ENCODE measurements around the gene TRIM33. TPM values are rescaled to one million over a fixed set of nuclear protein-coding genes. Genes with fewer than 3 reads are reported as not detected.
"Not testable (repeated sequence)": the region's sequence is repeated elsewhere in the genome, so short reads cannot be mapped to it uniquely, and the experiment has no call there.

The TRIM33 gene
- total RNA-seq, 2 experiments from 2014 or later = 43.8 to 45.6 TPM

DNA sequence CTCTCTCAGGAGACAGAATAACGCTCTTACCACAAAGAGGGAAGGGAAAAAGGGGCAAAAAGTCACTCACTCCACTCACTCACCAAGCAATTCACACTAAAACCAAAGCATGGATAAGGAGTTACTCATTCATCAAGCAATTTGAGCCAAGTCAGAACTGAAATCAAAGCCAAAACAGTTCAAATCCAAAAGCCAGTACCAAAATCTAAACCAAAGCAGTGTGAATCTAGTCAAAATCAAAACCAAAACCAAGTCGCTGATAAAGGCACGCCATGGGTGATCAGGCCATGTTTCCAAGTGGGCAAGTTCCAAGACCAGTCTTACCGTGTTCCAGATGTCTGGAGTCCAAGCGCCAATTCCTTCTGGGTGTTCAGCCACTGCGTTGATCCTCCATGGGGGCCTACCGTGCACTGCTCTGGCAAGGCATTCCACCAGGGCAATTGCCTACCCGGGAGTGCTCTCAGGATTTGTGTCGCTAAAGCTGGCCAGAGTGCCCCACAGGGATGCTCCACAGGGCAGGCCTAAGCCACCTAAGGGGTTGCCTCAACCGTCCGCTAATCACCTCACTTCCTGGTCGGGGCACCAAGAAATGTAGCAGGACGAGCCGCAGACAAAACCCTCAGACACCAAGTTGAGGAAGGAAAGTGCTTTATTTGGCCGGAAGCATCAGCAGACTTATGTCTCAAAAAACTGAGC lies 142.3 kb downstream of the TRIM33 start:
- no peak overlapping the region for H3K4me3 Mint-ChIP-seq
- no peak for DNase-seq
- H3K4me1 Mint-ChIP-seq = peaks cover 1% of the 10 kb centered on the region
- peaks cover 8% of the 10 kb centered on the region for H3K27me3 Mint-ChIP-seq
- no peak for ATAC-seq (ENCODE audit: low read depth)
- POLR2A ChIA-PET = no interaction called here
- H3K27ac Mint-ChIP-seq = no peak overlapping the region
- peaks cover 6% of the 10 kb centered on the region for H3K9me3 Mint-ChIP-seq
- H3K36me3 Mint-ChIP-seq = no peaks in the 10 kb centered on the region

DNA sequence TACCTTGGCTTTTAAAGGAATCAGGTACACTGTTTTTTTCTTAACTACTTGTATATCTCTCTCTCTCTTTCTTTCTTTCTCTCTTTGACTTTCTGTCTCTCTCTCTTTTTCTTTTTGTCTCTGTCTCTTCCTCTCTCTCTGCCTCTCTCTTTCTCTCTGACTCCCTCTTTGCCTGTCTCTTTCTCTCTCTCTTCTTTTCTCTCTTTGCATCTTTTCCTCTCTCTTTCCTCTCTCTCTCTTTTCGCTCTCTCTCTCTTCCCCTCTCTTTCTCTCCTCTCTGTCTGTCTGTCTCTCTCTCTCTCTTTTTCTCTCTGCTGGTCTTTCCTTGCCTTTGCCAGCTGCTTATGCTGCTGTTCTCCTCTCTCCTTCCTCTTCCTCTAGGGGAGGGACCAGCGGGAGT lies 143.2 kb downstream of the TRIM33 start:
- no peak for ATAC-seq (ENCODE audit: low read depth)
- Mint-ChIP-seq H3K4me3 (no peak overlapping the region), H3K36me3 (no peaks in the 10 kb centered on the region), H3K27me3 (peaks cover 8% of the 10 kb centered on the region), H3K9me3 (peaks cover 14% of the 10 kb centered on the region), H3K4me1 (peaks cover 1% of the 10 kb centered on the region), H3K27ac (peak overlapping the region; percentile 44)
- no peak for DNase-seq
- POLR2A ChIA-PET = no interaction called here

DNA sequence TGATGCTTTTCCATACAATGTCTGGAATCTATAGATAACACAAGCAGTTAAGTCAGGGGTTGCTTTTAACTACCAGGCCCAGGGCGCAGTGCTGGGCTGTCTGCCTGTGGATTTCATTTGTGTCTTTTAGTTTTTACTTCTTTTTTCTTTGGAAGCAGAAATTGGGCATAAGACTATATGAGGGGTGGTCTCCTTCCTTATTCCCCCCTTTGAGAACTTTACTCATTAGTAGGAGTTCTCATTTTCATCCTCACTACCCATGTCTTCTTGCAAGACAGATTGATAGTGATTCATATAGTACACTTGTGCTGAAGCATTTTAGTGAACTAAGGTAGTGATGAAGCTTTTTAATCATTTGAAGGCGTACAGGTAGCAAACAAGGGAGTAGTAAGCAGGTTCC lies 147.8 kb downstream of the TRIM33 start:
- H3K36me3 Mint-ChIP-seq; H3K4me3 Mint-ChIP-seq; H3K27me3 Mint-ChIP-seq; H3K4me1 Mint-ChIP-seq; H3K27ac Mint-ChIP-seq; DNase-seq; ATAC-seq (ENCODE audit: low read depth): not testable (repeated sequence)
- peaks cover 11% of the 10 kb centered on the region for H3K9me3 Mint-ChIP-seq
- POLR2A ChIA-PET = interaction anchor here (0.5 kb wide), 1 partner anchor 25 kb away, joined by 3 read pairs; no protein-coding TSS in a partner anchor

DNA sequence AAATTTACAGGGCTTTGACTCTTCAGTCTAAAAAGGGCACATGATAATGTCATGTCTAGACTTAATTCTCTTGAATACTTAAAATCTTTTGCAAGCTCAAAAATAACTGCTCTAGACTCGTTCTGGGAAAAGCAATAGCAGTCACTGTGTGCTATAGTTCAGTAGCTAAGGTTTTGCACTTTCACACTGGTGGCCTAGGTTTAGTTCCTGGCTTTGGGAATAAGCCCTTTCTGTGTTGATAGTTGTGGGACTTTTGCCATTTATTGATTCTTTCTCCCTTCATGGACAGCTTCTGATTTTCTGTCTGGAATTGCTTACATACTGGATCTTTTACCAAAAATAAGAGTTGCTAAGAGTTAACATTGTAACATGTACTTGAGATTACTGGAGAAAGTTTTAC lies 151.2 kb downstream of the TRIM33 start:
- H3K4me3 Mint-ChIP-seq = no peak overlapping the region
- H3K27me3 Mint-ChIP-seq = peaks cover 4% of the 10 kb centered on the region
- no peak for DNase-seq
- POLR2A ChIA-PET = no interaction called here
- H3K9me3 Mint-ChIP-seq = peaks cover 13% of the 10 kb centered on the region
- ATAC-seq (ENCODE audit: low read depth) = no peak
- no peaks in the 10 kb centered on the region for H3K36me3 Mint-ChIP-seq
- no peak overlapping the region for H3K27ac Mint-ChIP-seq
- H3K4me1 Mint-ChIP-seq = no peaks in the 10 kb centered on the region

DNA sequence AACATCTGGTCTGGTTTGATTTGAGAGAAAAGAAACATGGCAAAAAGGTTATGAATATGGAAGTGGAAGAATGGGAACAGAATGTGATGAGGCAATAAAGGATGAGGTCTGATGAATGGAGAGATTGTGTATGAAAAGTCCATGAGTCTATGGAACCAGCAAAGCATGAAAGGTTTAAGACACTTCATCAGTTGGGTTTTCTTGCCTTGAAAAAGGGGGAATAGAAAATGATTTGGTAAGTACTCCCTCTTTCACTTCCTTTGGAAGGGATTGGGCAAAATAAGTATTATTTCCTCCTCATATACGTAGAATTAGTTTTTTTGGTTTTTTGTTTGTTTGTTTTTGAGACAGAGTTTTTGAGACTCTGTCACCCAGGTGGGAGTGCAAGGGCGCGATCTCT lies 155.8 kb downstream of the TRIM33 start:
- Mint-ChIP-seq H3K27ac (no peak overlapping the region), H3K9me3 (peaks cover 2% of the 10 kb centered on the region), H3K36me3 (no peaks in the 10 kb centered on the region), H3K4me1 (no peaks in the 10 kb centered on the region), H3K27me3 (peaks cover 4% of the 10 kb centered on the region), H3K4me3 (no peak overlapping the region)
- no peak for DNase-seq
- no peak for ATAC-seq (ENCODE audit: low read depth)
- POLR2A ChIA-PET = no interaction called here

DNA sequence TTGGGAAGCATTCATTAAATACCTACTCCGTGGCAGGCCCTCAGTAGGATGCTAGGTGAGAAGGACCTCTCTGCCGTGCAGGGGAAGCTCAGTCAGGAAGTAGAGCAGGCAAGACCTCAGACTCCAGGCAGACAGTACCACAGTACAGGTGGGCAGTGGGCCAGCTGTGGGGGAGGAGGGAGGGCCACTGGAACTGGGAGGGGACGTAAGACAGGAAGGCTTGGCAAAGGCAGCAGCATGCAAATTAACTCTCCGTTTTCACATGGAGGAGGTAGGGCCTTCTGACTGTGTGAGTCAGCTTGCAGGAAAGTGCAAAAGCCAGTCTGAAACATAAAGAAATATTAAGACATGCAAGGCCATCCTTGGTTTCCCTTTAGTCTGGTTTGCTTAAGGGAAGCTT lies 157.7 kb downstream of the TRIM33 start:
- H3K27ac Mint-ChIP-seq = no peak overlapping the region
- H3K9me3 Mint-ChIP-seq = peaks cover 2% of the 10 kb centered on the region
- ATAC-seq (ENCODE audit: low read depth) (no peak), DNase-seq (no peak)
- H3K27me3 Mint-ChIP-seq = no peaks in the 10 kb centered on the region
- H3K4me3 Mint-ChIP-seq = no peak overlapping the region
- POLR2A ChIA-PET = no interaction called here
- no peaks in the 10 kb centered on the region for H3K4me1 Mint-ChIP-seq
- no peaks in the 10 kb centered on the region for H3K36me3 Mint-ChIP-seq

DNA sequence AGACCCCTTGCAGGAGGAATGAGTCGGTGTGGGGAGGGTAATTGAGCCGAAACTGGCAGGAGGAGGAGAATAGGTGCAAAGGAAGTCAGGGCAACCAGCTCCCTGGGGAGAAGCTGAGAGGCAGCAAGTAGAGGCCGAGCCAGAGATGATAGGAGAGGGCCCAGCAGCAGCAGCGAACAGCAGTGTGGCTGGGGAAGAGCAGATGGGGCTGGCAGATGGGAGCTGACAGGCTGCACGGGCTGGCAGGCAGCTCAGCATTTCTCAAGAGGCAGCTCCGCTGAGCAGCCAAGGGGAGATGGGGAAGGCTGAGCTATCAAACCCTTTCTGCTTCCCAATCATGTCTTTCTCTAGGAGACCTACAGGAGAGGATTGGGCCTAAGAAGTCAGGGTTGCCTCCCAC lies 158.2 kb downstream of the TRIM33 start:
- Mint-ChIP-seq H3K4me1 (no peaks in the 10 kb centered on the region), H3K27ac (no peak overlapping the region), H3K36me3 (no peaks in the 10 kb centered on the region), H3K4me3 (no peak overlapping the region), H3K9me3 (peaks cover 2% of the 10 kb centered on the region), H3K27me3 (no peaks in the 10 kb centered on the region)
- ATAC-seq (ENCODE audit: low read depth) (no peak), DNase-seq (no peak)
- POLR2A ChIA-PET = no interaction called here

DNA sequence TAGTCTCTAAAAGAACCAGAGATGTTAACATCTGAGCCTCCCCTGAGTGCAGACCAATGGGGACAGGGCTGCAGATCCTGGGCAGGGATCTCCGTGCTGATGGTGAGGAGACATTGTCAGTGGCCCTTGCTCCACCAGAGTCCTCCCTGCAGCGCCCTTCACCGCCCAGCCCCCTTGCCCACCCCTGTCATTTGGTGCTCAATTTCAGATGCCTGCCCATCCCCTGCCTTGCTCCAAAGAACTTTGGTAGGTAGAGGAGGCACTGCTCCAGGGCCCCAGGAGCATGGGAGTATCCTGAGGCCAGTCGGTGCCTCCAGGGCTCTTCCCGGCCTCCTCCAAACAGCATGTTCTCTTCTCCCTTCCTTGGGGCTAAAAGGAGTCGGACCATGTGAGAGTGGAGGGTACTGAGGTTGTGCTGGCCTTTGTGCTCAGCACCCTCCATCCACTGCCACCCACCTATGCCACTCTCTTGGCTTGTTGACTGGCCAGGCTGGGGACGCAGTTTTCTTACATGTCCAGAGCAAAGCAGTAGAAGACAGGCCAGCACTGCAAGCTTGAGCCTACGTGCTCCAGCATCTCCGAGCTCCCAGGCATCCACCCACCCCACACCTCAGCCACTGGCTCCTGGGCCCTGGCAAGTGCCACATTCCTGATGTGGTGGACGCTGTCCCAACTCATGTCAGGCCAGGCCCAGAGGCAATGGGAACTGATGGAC lies 160.1 kb downstream of the TRIM33 start:
- Mint-ChIP-seq H3K36me3 (no peaks in the 10 kb centered on the region), H3K27ac (no peak overlapping the region), H3K4me3 (no peak overlapping the region), H3K27me3 (no peaks in the 10 kb centered on the region), H3K4me1 (peaks cover 8% of the 10 kb centered on the region), H3K9me3 (peaks cover 2% of the 10 kb centered on the region)
- no peak for ATAC-seq (ENCODE audit: low read depth)
- POLR2A ChIA-PET = no interaction called here
- DNase-seq = no peak

DNA sequence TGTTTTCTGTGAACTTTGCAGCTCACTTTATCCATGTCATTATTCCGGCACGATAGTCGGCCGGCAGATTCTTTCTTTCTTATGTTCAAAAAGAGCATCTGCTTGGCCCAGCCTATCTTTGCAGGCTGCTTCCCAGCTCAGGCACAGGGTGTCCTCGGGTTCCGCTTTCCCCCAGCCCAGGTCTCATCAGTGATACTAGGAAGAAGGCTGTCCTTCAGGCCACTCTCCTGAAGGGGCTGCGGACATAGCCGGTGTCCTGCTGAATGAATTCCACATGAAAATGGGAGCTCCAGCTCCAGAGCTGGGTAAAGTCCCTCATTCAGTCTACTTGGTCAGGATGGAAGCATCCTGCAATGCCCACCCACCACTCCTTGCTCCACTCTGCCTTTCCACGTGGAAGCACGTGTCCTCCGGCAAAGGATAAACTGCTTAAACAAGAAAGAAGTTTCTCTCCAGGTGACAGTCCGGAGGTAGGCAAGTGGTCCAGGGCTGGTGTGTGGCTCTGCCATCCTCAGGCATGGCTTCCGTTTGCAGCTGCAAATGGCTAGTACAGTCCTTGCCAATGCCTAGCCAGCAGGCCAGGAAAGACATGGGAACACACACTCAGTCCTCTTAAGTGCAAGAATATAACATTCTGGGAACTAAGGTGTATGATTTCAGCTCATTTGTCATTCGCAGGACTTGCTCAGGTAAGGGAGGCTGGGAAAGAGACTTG lies 161.0 kb downstream of the TRIM33 start:
- no peak overlapping the region for H3K27ac Mint-ChIP-seq
- peaks cover under 1% of the 10 kb centered on the region for H3K9me3 Mint-ChIP-seq
- POLR2A ChIA-PET = no interaction called here
- peaks cover 12% of the 10 kb centered on the region for H3K4me1 Mint-ChIP-seq
- ATAC-seq (ENCODE audit: low read depth) (no peak), DNase-seq (no peak)
- no peaks in the 10 kb centered on the region for H3K27me3 Mint-ChIP-seq
- no peaks in the 10 kb centered on the region for H3K36me3 Mint-ChIP-seq
- H3K4me3 Mint-ChIP-seq = no peak overlapping the region

DNA sequence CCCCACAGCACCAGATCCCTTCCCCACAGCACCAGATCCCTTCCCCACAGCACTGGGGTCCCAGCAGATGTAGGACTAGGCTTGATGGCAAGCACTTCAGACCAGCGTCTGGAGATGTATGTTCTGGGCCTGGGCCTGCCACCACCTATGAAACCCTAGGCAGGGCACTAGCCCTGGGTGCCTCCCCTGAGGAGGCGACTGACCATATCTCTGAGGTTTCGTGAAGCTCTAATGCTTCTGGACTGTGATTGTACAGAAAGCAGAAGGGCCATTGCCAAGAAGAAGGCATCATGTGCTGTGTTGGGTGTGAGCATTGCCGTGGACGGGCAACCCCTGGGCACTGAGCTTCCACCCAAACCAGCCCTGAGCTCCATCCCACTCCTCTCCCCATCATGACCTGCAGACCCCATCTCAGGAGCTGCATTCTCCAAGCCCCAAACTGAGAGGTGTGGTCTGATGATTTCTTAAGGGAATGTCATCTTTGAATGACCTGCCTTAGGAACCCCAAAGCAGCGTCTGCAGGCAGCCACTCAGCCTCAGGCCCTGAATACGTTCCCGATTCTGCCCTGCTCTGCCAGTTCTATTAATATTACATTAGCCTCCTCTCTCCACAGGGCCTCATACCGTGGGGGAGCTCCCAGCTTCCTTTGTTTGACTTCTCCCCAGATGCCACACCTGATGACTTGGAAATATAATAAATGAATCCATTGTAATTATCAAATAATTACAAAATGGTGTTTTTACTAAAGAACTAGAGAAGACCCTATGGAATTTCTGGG lies 163.4 kb downstream of the TRIM33 start:
- POLR2A ChIA-PET = interaction anchor here (0.5 to 1.9 kb wide), 2 partner anchors 13 to 89 kb away, joined by 5 to 8 read pairs; no protein-coding TSS in a partner anchor
- ATAC-seq (ENCODE audit: low read depth) (no peak), DNase-seq (no peak)
- Mint-ChIP-seq H3K9me3 (no peaks in the 10 kb centered on the region), H3K4me3 (no peak overlapping the region), H3K27ac (peak overlapping the region; percentile 31), H3K36me3 (no peaks in the 10 kb centered on the region), H3K27me3 (no peaks in the 10 kb centered on the region), H3K4me1 (peaks cover 21% of the 10 kb centered on the region)

DNA sequence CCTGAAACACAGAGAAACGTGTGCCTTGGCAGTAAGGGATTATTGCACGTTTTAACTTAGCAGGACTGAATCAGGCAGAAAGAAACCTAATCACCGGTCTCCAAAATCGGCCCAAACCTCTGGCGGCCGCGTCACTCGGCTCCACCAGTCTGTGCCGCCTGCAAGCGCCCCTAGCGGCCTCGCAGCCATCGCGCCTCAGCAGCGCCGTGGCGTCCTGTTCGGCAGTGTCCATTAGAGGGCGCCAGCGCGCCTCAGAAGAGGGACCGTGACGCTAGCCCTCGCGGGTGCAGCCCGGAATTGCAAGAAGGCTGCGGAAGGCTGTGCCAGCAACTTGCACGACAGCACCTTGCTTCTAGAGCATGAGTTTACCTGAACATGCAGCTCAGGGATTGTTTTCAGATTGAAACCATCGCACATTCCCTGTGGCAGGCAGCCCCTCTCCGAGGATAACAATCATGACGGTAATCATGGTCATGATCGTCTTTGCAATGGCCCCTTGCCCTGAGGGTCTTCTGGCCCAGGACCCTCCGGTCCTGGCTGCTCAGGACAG lies 164.4 kb downstream of the TRIM33 start:
- POLR2A ChIA-PET = interaction anchor here (0.5 to 1.9 kb wide), 3 partner anchors 12 to 165 kb away, joined by 4 to 8 read pairs (median 5); partner anchors contain the start of gene TRIM33
- Mint-ChIP-seq H3K27ac (peak overlapping the region; percentile 97), H3K36me3 (peaks cover under 1% of the 10 kb centered on the region), H3K4me3 (peak overlapping the region; percentile 91), H3K9me3 (peaks cover under 1% of the 10 kb centered on the region), H3K4me1 (peaks cover 26% of the 10 kb centered on the region), H3K27me3 (no peaks in the 10 kb centered on the region)
- peak; percentile 97 for ATAC-seq (ENCODE audit: low read depth)
- peak; percentile 100 for DNase-seq

DNA sequence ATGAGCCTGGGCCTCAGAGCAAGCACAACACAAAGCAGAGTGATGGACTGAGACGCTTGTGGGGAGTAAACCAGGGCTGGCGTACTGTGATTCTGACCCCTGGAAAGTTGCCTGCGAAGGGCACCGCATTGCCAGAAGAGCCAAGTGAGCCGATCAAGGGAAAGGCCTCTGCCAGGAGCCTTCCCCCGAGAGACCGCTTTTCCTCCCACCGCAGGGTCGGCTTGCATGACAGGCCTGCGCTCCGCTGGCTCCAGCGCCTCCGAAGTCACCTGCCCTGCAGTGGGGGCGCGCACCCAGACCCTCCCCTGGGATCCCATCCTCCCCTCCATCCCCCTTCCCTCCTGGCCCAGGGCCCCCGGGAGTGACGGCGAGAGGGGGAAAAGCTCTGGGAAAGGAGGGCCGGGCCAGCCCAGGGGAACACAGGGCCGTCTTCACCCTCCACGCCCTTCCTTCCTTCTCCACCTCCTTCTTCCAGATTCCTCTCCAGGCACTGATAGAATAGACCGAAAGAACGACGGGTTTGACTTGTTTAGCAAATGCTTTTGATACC lies 165.0 kb downstream of the TRIM33 start:
- POLR2A ChIA-PET = interaction anchor here (1.9 kb wide), 1 partner anchor 12 kb away, joined by 5 read pairs; no protein-coding TSS in a partner anchor
- H3K27ac Mint-ChIP-seq = peak overlapping the region; percentile 97
- no peaks in the 10 kb centered on the region for H3K27me3 Mint-ChIP-seq
- H3K9me3 Mint-ChIP-seq = peaks cover 2% of the 10 kb centered on the region
- peak overlapping the region; percentile 91 for H3K4me3 Mint-ChIP-seq
- peak; percentile 38 for DNase-seq
- H3K4me1 Mint-ChIP-seq = peaks cover 32% of the 10 kb centered on the region
- peaks cover 5% of the 10 kb centered on the region for H3K36me3 Mint-ChIP-seq
- peak; percentile 11 for ATAC-seq (ENCODE audit: low read depth)

Data from activated naive CD8-positive, alpha-beta T cell treated with anti-CD3 and anti-CD28 coated beads, Interleukin-2, amount 10 ng/mL, durations not matched to agents 7 days and 5 days (primary cell).